Measurements from ENCODE around the gene FLACC1.
"Not testable (repeated sequence)": the region's sequence is repeated elsewhere in the genome, so short reads cannot be mapped to it uniquely, and the experiment has no call there.

Gene FLACC1

DNA sequence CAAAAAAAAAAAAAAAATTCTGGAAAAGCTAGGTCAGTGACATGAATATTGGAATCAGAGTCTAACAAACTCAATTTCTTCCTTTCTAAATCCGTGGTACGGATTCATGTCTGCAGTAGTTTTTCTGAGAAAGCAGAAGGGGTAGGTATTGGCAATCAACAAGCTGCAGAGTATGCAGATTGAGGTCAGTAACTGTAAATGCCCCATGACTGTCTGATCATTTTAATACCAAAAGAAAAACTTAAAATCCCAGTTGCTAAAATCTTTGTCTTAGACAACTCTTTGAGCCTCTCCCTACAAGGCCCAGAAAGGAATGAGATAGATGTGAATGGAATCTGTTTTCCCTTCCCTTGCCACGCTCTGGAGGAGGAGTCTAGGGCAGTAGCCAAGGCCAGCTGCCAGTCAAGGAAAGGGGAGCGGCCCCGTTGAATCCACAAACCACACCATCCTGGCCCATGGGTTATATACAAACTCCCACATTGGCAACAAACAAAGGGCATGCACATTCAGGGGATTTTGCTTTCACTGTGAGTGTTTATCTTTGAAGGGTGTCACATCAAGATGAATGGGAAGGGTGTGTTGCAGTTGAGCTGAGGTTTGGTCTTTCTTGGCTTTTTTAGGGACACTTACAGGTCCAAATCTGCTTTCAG is 102.9 kb downstream of the FLACC1 start:
- no peak for DNase-seq (ENCODE audit: low read depth)

DNA sequence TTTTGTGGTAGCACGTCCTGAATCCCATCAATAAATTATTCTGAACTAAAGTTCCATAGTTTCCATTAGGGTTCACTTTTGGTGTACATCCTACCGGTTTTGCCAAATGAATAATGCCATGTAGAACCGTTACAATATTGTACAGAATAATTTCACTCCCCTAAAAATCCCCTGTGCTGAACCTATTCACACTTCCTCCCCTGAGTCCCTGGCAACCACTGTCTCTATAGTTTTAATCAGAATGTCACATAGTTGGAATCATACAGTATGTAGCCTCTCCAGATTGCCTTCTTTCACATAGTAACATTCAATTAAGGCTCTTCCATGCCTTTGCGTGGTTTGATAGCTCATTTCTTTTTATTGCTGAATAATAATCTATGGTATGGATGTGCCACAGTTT is 106.4 kb downstream of the FLACC1 start:
- no peak for DNase-seq (ENCODE audit: low read depth)

DNA sequence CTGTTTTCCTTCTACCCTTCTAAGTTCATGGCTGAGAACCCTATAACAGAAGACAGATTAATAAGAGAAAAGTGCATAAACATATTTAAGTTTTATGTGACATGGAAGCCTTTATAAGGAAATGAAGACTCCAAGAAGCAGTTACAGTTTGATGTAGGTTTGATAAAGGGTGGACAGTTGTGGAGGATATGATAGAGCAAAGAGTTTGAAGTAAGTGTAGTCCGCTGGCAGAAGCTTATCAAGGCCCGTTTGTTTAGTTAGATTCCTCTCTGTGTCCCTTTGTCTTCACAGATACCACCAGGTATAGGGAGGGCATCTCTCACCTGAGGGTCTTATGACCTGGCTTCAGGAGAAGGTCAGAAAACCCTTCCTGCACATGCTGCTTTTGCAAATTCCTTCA is 107.3 kb downstream of the FLACC1 start:
- DNase-seq (ENCODE audit: low read depth), result no peak

DNA sequence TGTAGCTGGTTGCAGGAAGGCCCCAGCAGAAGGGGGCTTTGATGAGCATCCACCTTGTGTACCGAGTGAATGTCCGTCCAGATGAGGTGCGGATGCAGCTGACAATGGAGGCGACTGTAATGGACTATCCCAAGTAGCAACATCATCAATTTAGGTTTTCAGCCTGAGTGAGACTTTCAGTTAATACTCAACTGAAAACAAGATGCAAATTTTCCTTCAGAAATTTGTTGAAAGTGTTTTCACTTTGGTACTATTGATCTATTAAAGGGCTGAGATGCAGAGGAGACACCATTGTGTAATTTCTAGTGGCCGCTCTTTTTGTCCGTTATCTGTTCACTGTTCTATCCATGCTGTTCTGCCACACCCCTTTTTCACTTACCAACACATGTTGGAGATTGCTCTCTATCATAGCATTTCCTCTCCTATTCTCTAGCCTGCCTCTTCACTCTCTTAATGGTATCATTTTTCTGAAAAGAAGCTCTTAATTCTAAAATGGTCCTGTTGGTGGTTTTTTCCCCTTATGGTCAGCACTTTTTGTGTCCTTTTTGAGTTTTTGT is 108.8 kb downstream of the FLACC1 start:
- no peak for DNase-seq (ENCODE audit: low read depth)

DNA sequence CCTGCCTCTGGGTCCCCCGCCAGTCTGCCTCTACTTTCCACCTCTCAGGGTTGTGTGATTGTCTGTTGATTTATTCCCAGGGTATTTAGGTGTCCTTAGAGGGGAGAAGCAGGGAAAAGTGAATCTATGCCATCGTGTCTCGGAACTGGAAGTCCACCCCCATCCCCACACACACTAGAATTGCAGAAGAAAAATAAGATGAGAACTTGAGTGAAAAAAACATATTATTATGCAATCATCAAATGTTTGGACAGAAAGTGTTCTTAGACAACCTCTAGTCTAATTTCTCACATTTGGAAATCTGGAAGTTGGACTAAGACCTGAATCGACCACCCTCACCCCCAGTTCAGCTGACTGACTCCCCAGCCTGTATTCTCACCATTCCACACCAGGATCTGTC is 110.9 kb downstream of the FLACC1 start:
- no peak for DNase-seq (ENCODE audit: low read depth)

DNA sequence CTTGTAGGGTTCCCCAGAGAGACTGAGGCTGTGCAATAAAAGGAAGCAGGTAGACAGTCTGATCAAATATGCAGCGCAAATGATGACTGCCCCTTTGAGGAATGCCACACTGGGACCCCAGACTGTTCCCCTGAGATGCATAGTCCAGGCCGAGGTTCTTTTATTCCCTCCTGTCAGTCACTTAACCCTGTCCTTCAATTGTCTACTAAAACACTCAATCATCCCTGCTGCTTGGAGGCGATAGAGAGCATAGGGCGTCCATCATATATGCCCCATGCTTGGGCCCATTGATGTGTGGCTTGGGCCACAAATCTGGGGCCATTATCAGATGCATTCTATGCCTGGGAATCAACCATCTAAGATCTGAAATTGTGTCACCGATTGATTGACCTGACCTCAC is 112.3 kb downstream of the FLACC1 start:
- DNase-seq (ENCODE audit: low read depth), result no peak

DNA sequence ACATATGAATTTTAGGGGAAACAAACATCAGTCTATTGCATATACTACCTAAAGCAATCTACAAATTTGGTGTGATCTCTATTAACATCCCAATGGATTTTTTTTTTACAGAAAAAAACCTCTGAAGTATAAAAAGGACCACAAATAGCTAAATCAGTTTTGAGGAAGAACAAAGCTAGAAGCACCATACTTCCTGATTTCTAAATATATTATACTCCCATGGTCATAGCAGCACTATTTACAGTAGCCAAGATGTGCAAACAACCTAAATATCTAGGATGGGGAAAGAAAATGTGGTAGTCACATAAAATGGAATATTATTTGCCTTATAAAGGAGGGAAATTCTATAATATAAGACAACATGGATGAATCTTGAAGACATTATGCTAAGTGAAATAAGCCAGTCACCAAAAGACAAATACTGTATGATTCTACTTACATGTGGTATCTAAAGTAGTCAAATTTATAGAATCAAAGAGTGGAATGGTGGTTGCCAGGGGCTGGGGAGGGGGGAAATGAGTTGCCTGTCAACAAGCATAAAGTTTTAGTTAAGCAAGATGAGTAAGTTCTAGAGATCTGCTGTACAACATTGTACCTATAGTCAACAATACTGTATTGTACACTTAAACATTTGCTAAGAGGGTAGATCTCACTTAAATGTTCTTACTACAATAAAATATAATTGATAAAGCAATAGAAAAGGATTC is 114.4 kb downstream of the FLACC1 start:
- DNase-seq (ENCODE audit: low read depth), result no peak

DNA sequence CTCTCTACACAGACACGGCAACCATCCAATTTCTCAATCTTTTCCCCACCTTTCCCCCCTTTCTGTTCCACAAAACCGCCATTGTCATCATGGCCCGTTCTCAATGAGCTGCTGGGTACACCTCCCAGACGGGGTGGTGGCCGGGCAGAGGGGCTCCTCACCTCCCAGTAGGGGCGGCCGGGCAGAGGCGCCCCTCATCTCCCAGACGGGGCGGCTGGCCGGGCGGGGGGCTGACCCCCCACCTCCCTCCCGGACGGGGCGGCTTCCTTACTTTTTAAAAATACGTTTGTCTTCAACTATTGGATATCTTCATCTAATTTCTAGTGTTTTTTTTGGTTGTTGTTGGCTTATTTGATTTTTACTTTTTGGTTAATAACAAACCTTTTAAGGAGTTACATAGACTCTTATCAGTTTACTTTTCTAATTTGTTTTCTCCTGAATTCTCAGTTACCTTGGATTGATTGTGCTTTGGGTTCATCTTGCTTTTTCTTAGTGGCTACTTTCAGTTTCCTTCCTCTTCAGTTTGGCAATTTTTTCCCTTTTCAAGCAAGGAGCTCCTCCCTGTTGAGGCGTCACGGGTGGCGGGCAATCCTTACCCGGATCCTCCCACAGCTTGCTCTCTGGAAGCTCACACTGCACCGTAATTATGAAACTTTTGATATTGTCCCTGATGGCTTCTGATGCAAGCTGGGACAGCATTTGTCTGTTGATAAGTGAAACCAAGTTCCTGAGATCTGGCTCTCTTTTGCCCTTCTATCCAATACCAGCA is 117.8 kb downstream of the FLACC1 start:
- DNase-seq (ENCODE audit: low read depth), result not testable (repeated sequence)
